Large intestine (tissue), 12 donors: ENCODE data around the gene MTHFS. TPM values are rescaled to one million over a fixed set of nuclear protein-coding genes. Genes with fewer than 3 reads are reported as not detected.
A peak's percentile ranks its signal among the peaks of the same experiment; 100 is the strongest.
"Not testable (repeated sequence)": the region's sequence is repeated elsewhere in the genome, so short reads cannot be mapped to it uniquely, and the experiment has no call there.

Source experiments
- DNase-seq, 2 donors: peaks; one replicate each; pipeline versions ENCODE4 v3.0.0 to v3.0.0-alpha.2; 2013
- H3K27ac ChIP-seq: one replicate; pipeline ENCODE4 v1.5.1; 2013; ENCODE audit warnings: low read length
- H3K27me3 ChIP-seq: 2 replicates; pipeline ENCODE4 v1.6.1; 2013; ENCODE audit warnings: low read length; ENCODE audit not compliant: control insufficient read depth, insufficient read depth
- H3K36me3 ChIP-seq: 2 replicates; pipeline ENCODE4 v1.6.1; 2013; ENCODE audit warnings: low read length; ENCODE audit not compliant: control insufficient read depth, insufficient read depth
- H3K4me1 ChIP-seq: one replicate; pipeline ENCODE4 v1.6.1; 2013; ENCODE audit warnings: low read length; ENCODE audit not compliant: control insufficient read depth, insufficient read depth
- H3K4me3 ChIP-seq: one replicate; pipeline ENCODE4 v1.5.1; 2013; ENCODE audit warnings: low read length
- H3K9me3 ChIP-seq: one replicate; pipeline ENCODE4 v1.6.1; 2013; ENCODE audit warnings: mild to moderate bottlenecking, low read depth, low read length, moderate library complexity; ENCODE audit not compliant: control insufficient read depth
- WGBS: methylation state at CpG from one replicate; pipeline ENCODE4 v1.1.5; 2013; ENCODE audit warnings: low lambda C conversion rate; ENCODE audit not compliant: insufficient coverage; 5-methylcytosine and 5-hydroxymethylcytosine counted together
- long read RNA-seq, 11 donors: transcript quantifications; one replicate each; lab custom pipeline, GENCODE V29; 2026
- polyA plus RNA-seq: library from polyadenylated mRNA; unstranded; fragments of 120-200 nt; gene quantifications from one replicate; pipeline ENCODE4 v1.2.1, GENCODE V29; 2013

MTHFS gene
- 98.4 TPM for polyA plus RNA-seq
- long read RNA-seq, donor 1, transcript MTHFS-201 (3 exons, 907 nt), result major isoform, 30 of 37 reads
- long read RNA-seq, donor 1, partial matches to known transcripts, result 0 of 37 reads
- long read RNA-seq, donor 1, other reads (novel, unspliced or antisense), result 6 of 37 reads
- long read RNA-seq, donor 2, transcript MTHFS-201 (3 exons, 907 nt), result major isoform, 55 of 110 reads
- long read RNA-seq, donor 2, partial matches to known transcripts, result 29 of 110 reads
- long read RNA-seq, donor 2, other reads (novel, unspliced or antisense), result 23 of 110 reads
- long read RNA-seq, donor 3, result 0 reads
- long read RNA-seq, donor 4, partial matches to known transcripts, result 0 of 4 reads
- long read RNA-seq, donor 4, other reads (novel, unspliced or antisense), result 0 of 4 reads
- long read RNA-seq, donor 5, transcript MTHFS-201 (3 exons, 907 nt), result major isoform, 13 of 18 reads
- long read RNA-seq, donor 5, partial matches to known transcripts, result 0 of 18 reads
- long read RNA-seq, donor 5, other reads (novel, unspliced or antisense), result 5 of 18 reads
- long read RNA-seq, donor 6, transcript MTHFS-201 (3 exons, 907 nt), result major isoform, 47 of 66 reads
- long read RNA-seq, donor 6, partial matches to known transcripts, result 0 of 66 reads
- long read RNA-seq, donor 6, other reads (novel, unspliced or antisense), result 18 of 66 reads
- long read RNA-seq, donor 7, transcript MTHFS-201 (3 exons, 907 nt), result major isoform, 12 of 19 reads
- long read RNA-seq, donor 7, partial matches to known transcripts, result 0 of 19 reads
- long read RNA-seq, donor 7, other reads (novel, unspliced or antisense), result 6 of 19 reads
- long read RNA-seq, donor 8, transcript MTHFS-201 (3 exons, 907 nt), result major isoform, 64 of 107 reads
- long read RNA-seq, donor 8, partial matches to known transcripts, result 7 of 107 reads
- long read RNA-seq, donor 8, other reads (novel, unspliced or antisense), result 33 of 107 reads
- long read RNA-seq, donor 9, transcript MTHFS-201 (3 exons, 907 nt), result major isoform, 64 of 89 reads
- long read RNA-seq, donor 9, partial matches to known transcripts, result 0 of 89 reads
- long read RNA-seq, donor 9, other reads (novel, unspliced or antisense), result 21 of 89 reads
- long read RNA-seq, donor 10, transcript MTHFS-201 (3 exons, 907 nt), result major isoform, 64 of 110 reads
- long read RNA-seq, donor 10, partial matches to known transcripts, result 13 of 110 reads
- long read RNA-seq, donor 10, other reads (novel, unspliced or antisense), result 33 of 110 reads
- long read RNA-seq, donor 11, transcript MTHFS-201 (3 exons, 907 nt), result major isoform, 31 of 43 reads
- long read RNA-seq, donor 11, partial matches to known transcripts, result 0 of 43 reads
- long read RNA-seq, donor 11, other reads (novel, unspliced or antisense), result 11 of 43 reads

GRCh38 chr15:79896634-79897379 lies at the start of gene MTHFS:
Gene MTHFS (minus strand): TSS chr15:79897014. CDS start chr15:79896988, 26 bp downstream.
- no peaks in the 10 kb centered on the region for H3K36me3 ChIP-seq
- peaks cover 7% of the 10 kb centered on the region for H3K4me1 ChIP-seq
- DNase-seq, result peak; percentile 89 to 96
- H3K9me3 ChIP-seq, result no peaks in the 10 kb centered on the region
- H3K27me3 ChIP-seq, result no peaks in the 10 kb centered on the region
- peak within 1 kb of the TSS; percentile 57 for H3K4me3 ChIP-seq
- peak within 1 kb of the TSS; percentile 92 for H3K27ac ChIP-seq
- WGBS, result no CpG with 5 or more reads among the region's 90 CpGs

GRCh38 chr15:79944622-79945021 lies 47.8 kb upstream of the MTHFS start:
- DNase-seq, result no peak
- no peaks in the 10 kb centered on the region for H3K36me3 ChIP-seq
- H3K4me1 ChIP-seq, result peaks cover 6% of the 10 kb centered on the region
- H3K9me3 ChIP-seq, result no peaks in the 10 kb centered on the region
- H3K27ac ChIP-seq, result no peak overlapping the region
- WGBS, result no CpG with 5 or more reads among the region's 7 CpGs
- H3K27me3 ChIP-seq, result no peaks in the 10 kb centered on the region
- no peak overlapping the region for H3K4me3 ChIP-seq

GRCh38 chr15:79943820-79944219 lies 47.0 kb upstream of the MTHFS start:
- no peaks in the 10 kb centered on the region for H3K27me3 ChIP-seq
- H3K4me3 ChIP-seq, result no peak overlapping the region
- no peaks in the 10 kb centered on the region for H3K9me3 ChIP-seq
- DNase-seq, result no peak
- H3K36me3 ChIP-seq, result no peaks in the 10 kb centered on the region
- peaks cover 5% of the 10 kb centered on the region for H3K4me1 ChIP-seq
- no peak overlapping the region for H3K27ac ChIP-seq
- no CpG with 5 or more reads among the region's 1 CpG for WGBS

- WGBS, result no CpG with 5 or more reads among the region's 7 CpGs
- DNase-seq, result no peak
These were observed 46.1 kb upstream of the MTHFS start for GRCh38 chr15:79942741-79943481.

GRCh38 chr15:79939399-79939798 lies 42.6 kb upstream of the MTHFS start:
- no peak for DNase-seq
- no peak overlapping the region for H3K4me3 ChIP-seq
- WGBS, result 100% methylated on average over 3 of the region's 4 CpGs
- no peak overlapping the region for H3K27ac ChIP-seq
- H3K27me3 ChIP-seq, result no peaks in the 10 kb centered on the region
- no peaks in the 10 kb centered on the region for H3K36me3 ChIP-seq
- no peaks in the 10 kb centered on the region for H3K9me3 ChIP-seq
- H3K4me1 ChIP-seq, result peaks cover 7% of the 10 kb centered on the region

More at GRCh38 chr15:79942741-79943481, 46.1 kb upstream of the MTHFS start:
- Histone ChIP-seq H3K27ac (no peak overlapping the region), H3K4me1 (no peaks in the 10 kb centered on the region), H3K4me3 (no peak overlapping the region), H3K9me3 (no peaks in the 10 kb centered on the region), H3K36me3 (no peaks in the 10 kb centered on the region), H3K27me3 (no peaks in the 10 kb centered on the region)

GRCh38 chr15:79938143-79938542 lies 41.3 kb upstream of the MTHFS start:
- no peaks in the 10 kb centered on the region for H3K36me3 ChIP-seq
- DNase-seq, result no peak
- no peaks in the 10 kb centered on the region for H3K9me3 ChIP-seq
- no peak overlapping the region for H3K27ac ChIP-seq
- H3K4me1 ChIP-seq, result peaks cover 7% of the 10 kb centered on the region
- no peak overlapping the region for H3K4me3 ChIP-seq
- H3K27me3 ChIP-seq, result no peaks in the 10 kb centered on the region
- WGBS, result 80% methylated on average over 1 of the region's 1 CpG

GRCh38 chr15:79935556-79936201 lies 38.9 kb upstream of the MTHFS start:
- WGBS, result no CpG with 5 or more reads among the region's 7 CpGs
- not testable (repeated sequence) for H3K9me3 ChIP-seq, DNase-seq, H3K4me3 ChIP-seq, H3K27me3 ChIP-seq, H3K36me3 ChIP-seq
- Histone ChIP-seq H3K4me1 (peaks cover 11% of the 10 kb centered on the region), H3K27ac (peak overlapping the region; percentile 59)

- Histone ChIP-seq H3K27ac (no peak overlapping the region), H3K4me3 (no peak overlapping the region), H3K36me3 (no peaks in the 10 kb centered on the region), H3K4me1 (peaks cover 11% of the 10 kb centered on the region), H3K27me3 (no peaks in the 10 kb centered on the region), H3K9me3 (no peaks in the 10 kb centered on the region)
- no peak for DNase-seq
- no CpG with 5 or more reads among the region's 3 CpGs for WGBS
These were observed 36.4 kb upstream of the MTHFS start for GRCh38 chr15:79933231-79933630.

- Histone ChIP-seq H3K36me3 (no peaks in the 10 kb centered on the region), H3K4me3 (no peak overlapping the region), H3K27ac (no peak overlapping the region), H3K4me1 (peaks cover 11% of the 10 kb centered on the region), H3K9me3 (no peaks in the 10 kb centered on the region), H3K27me3 (no peaks in the 10 kb centered on the region)
- WGBS, result no CpG with 5 or more reads among the region's 5 CpGs
- no peak for DNase-seq
These were observed 35.6 kb upstream of the MTHFS start for GRCh38 chr15:79932447-79932846.
